Measurements from ENCODE around the gene THYN1. TPM values are rescaled to one million over a fixed set of nuclear protein-coding genes. Genes with fewer than 3 reads are reported as not detected.

THYN1 gene
- total and polyA plus RNA-seq, 11 donors, result 34.1 to 59.4 (median 41.9) TPM

DNA sequence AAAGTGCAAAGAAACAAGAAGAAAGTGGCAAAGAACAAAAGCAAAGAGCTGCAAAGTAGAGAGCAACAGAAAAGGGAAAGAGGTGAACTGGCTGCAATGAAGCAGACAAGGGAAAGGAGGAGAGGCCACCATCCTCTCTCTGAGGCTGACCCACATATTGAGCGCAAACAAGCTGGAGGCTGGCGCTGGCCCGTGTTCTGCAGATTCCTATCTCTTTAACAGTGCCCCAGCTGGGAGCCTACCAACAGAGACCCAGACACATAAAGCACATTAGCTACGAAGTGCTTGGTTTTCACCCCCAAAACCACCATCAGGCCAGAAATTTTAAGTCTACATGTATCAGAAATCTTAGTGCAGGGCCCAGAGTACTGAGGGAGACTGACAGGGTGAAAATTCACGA is 47.0 kb downstream of the THYN1 start:
- intact Hi-C loops (cut with DNase I), result no loop called here
- no peak for ATAC-seq
- 93 to 96% (median 94%) methylated on average over 5 of the region's 5 CpGs for WGBS, 4 donors
- H3K4me3 ChIP-seq, result no peak overlapping the region
- no peak for DNase-seq
- H3K27ac ChIP-seq, result no peak overlapping the region
- no peaks in the 10 kb centered on the region for H3K27me3 ChIP-seq
- no peaks in the 10 kb centered on the region for H3K4me1 ChIP-seq
- no peaks in the 10 kb centered on the region for H3K9me3 ChIP-seq
- peaks cover 0 to 90% (median 83%) of the 10 kb centered on the region in 9 donors for H3K36me3 ChIP-seq
- no peak for TF ChIP-seq CTCF (IDR thresholded peaks at IDR 0.05)
- TF ChIP-seq POLR2A (IDR thresholded peaks at IDR 0.05), result no peak

GRCh38 chr11:134205729-134206128 is 47.4 kb downstream of the THYN1 start:
- TF ChIP-seq CTCF (IDR thresholded peaks at IDR 0.05) (no peak), POLR2A (IDR thresholded peaks at IDR 0.05) (no peak)
- Histone ChIP-seq H3K36me3 (peaks cover 0 to 94% (median 85%) of the 10 kb centered on the region in 9 donors), H3K4me1 (no peaks in the 10 kb centered on the region), H3K9me3 (no peaks in the 10 kb centered on the region), H3K4me3 (no peak overlapping the region), H3K27me3 (no peaks in the 10 kb centered on the region), H3K27ac (no peak overlapping the region)
- ATAC-seq (no peak), DNase-seq (no peak)
- WGBS, 4 donors, result 96% methylated on average over 9 of the region's 9 CpGs
- intact Hi-C loops (cut with DNase I), result no loop called here

DNA sequence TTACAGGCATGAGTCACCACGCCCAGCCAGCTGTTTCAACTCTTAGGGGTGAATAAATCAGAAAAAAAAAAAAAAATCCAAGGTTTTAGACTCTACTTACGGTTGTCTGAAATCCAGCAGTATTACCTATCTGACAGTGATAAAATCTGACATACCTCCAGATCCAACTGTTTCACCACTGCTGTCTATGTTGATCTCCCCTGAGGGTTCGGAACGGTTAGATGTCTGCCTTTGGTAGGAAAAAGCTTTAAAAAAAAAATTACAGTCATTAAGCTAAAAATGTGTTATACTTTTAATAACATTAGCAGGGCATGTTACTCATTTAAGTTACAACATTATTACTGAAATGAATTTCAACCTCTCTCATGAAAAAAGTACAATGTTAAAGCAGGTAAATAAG is 50.5 kb downstream of the THYN1 start:
- H3K9me3 ChIP-seq, result no peaks in the 10 kb centered on the region
- ATAC-seq (no peak), DNase-seq (no peak)
- H3K4me3 ChIP-seq, result no peak overlapping the region
- peaks cover 0 to 89% (median 81%) of the 10 kb centered on the region in 9 donors for H3K36me3 ChIP-seq
- TF ChIP-seq CTCF (IDR thresholded peaks at IDR 0.05), result no peak
- TF ChIP-seq POLR2A (IDR thresholded peaks at IDR 0.05), result no peak
- WGBS, 4 donors, result 95 to 97% (median 96%) methylated on average over 4 of the region's 4 CpGs
- intact Hi-C loops (cut with DNase I), result no loop called here
- no peaks in the 10 kb centered on the region for H3K4me1 ChIP-seq
- no peak overlapping the region for H3K27ac ChIP-seq
- no peaks in the 10 kb centered on the region for H3K27me3 ChIP-seq

GRCh38 chr11:134200688-134201087 is 52.5 kb downstream of the THYN1 start:
- Histone ChIP-seq H3K27ac (no peak overlapping the region), H3K4me3 (no peak overlapping the region), H3K4me1 (no peaks in the 10 kb centered on the region), H3K27me3 (no peaks in the 10 kb centered on the region), H3K36me3 (peaks cover 0 to 87% (median 74%) of the 10 kb centered on the region in 9 donors), H3K9me3 (no peaks in the 10 kb centered on the region)
- DNase-seq (no peak), ATAC-seq (no peak)
- TF ChIP-seq CTCF (IDR thresholded peaks at IDR 0.05), result no peak
- no peak for TF ChIP-seq POLR2A (IDR thresholded peaks at IDR 0.05)
- intact Hi-C loops (cut with DNase I), result no loop called here
- WGBS, 4 donors, result 92 to 98% (median 96%) methylated on average over 6 of the region's 6 CpGs

Measured in heart left ventricle (tissue), 16 donors.